ENCODE results near the gene BHLHE40.
A peak's percentile ranks its signal among the peaks of the same experiment; 100 is the strongest.

BHLHE40 gene

DNA sequence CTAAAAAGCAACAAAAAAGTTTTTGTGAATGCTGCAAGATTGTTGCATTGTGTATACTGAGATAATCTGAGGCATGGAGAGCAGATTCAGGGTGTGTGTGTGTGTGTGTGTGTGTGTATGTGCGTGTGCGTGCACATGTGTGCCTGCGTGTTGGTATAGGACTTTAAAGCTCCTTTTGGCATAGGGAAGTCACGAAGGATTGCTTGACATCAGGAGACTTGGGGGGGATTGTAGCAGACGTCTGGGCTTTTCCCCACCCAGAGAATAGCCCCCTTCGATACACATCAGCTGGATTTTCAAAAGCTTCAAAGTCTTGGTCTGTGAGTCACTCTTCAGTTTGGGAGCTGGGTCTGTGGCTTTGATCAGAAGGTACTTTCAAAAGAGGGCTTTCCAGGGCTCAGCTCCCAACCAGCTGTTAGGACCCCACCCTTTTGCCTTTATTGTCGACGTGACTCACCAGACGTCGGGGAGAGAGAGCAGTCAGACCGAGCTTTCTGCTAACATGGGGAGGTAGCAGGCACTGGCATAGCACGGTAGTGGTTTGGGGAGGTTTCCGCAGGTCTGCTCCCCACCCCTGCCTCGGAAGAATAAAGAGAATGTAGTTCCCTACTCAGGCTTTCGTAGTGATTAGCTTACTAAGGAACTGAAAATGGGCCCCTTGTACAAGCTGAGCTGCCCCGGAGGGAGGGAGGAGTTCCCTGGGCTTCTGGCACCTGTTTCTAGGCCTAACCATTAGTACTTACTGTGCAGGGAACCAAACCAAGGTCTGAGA is 4.7 kb downstream of the BHLHE40 start:
- Histone ChIP-seq H3K4me3 (peak overlapping the region; percentile 62), H3K27ac (peak overlapping the region; percentile 88 to 93)
- DNase-seq (ENCODE audit: low spot score), result no peak
- TF ChIP-seq, protein P1, sequence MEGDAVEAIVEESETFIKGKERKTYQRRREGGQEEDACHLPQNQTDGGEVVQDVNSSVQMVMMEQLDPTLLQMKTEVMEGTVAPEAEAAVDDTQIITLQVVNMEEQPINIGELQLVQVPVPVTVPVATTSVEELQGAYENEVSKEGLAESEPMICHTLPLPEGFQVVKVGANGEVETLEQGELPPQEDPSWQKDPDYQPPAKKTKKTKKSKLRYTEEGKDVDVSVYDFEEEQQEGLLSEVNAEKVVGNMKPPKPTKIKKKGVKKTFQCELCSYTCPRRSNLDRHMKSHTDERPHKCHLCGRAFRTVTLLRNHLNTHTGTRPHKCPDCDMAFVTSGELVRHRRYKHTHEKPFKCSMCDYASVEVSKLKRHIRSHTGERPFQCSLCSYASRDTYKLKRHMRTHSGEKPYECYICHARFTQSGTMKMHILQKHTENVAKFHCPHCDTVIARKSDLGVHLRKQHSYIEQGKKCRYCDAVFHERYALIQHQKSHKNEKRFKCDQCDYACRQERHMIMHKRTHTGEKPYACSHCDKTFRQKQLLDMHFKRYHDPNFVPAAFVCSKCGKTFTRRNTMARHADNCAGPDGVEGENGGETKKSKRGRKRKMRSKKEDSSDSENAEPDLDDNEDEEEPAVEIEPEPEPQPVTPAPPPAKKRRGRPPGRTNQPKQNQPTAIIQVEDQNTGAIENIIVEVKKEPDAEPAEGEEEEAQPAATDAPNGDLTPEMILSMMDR (IDR thresholded peaks at IDR 0.05), result no peak

DNA sequence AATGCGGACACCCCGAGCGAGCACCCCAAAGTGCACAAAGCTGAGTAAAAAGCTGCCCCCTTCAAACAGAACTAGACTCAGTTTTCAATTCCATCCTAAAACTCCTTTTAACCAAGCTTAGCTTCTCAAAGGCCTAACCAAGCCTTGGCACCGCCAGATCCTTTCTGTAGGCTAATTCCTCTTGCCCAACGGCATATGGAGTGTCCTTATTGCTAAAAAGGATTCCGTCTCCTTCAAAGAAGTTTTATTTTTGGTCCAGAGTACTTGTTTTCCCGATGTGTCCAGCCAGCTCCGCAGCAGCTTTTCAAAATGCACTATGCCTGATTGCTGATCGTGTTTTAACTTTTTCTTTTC is 5.3 kb downstream of the BHLHE40 start:
- H3K27ac ChIP-seq, result peak overlapping the region; percentile 88 to 93
- no peak for DNase-seq (ENCODE audit: low spot score)
- TF ChIP-seq, protein P1 (IDR thresholded peaks at IDR 0.05), result no peak
- H3K4me3 ChIP-seq, result peak overlapping the region; percentile 62

DNA sequence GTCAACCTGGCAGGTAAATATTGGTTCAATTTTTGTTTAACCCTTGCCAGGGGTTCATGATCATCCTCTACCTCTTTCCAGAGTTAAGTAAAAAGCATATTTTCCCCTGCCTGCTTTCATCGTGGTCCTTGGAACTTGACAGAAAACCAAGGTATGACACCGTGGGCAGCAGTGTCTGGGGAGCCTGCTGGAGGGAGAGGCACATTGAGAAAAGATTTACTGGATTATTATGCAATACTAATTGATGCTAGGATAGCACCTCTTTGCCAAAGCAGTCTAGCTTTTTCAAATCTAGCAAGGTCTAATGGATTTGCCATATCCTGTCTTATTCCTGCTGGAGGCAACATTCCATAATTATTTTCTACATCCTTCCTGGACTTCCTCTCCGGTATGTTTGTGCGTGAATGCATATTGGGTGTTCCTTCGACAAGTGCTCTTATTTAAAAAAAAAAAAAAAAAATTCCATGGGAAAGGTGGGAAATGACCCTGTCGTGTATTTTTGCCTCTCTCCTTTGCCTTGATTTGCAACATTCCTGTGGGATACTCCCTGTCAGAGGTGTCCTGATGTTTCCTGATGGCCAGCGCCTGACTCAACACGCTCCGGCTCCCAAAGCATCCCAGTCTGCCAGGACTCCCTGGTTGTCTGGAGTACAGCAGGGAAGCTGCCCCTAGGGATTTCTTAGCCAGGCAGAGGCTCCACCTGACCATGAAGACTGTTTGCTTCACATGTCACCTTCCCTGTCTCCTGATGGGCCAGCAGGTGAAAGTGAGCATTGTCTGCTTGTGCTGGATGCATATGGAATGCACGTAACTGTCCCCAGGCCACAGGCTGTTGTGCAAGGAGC is 6.3 kb downstream of the BHLHE40 start:
- TF ChIP-seq, protein P1 (IDR thresholded peaks at IDR 0.05), result no peak
- Histone ChIP-seq H3K27ac (peak overlapping the region; percentile 88 to 93), H3K4me3 (peak overlapping the region; percentile 27)
- no peak for DNase-seq (ENCODE audit: low spot score)

DNA sequence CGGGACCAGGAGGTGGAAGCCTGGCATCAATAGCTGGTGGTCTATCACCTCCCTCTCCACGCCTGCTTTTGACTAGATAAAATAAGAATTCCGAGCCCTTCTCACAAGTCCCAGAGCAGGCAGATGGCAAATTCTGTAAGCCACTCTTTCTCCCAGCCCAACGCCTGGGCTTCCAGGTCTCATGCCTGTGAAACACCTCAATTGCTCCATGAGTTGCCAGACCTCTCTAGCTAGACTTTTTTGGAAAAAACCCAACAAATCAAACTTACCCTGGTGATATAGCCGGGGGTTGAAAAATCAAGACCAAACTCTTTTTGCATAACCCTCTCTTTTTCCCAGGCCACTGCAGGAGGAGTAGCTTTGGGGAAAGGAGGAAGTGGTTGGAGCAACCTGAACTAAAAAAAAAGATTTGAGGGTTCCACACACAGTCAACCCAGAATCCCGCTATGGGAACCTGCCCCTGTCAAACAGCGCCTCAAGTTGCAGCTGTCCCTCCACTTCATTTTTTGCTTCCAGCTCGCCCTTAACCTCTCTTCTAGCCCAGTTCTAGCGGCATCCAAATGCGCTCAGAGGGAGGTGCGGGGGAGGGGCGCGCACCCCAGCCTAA is 7.0 kb downstream of the BHLHE40 start:
- DNase-seq (ENCODE audit: low spot score), result no peak
- Histone ChIP-seq H3K27ac (peak overlapping the region; percentile 88 to 93), H3K4me3 (peak overlapping the region; percentile 67)
- TF ChIP-seq, protein P1 (IDR thresholded peaks at IDR 0.05), result no peak

DNA sequence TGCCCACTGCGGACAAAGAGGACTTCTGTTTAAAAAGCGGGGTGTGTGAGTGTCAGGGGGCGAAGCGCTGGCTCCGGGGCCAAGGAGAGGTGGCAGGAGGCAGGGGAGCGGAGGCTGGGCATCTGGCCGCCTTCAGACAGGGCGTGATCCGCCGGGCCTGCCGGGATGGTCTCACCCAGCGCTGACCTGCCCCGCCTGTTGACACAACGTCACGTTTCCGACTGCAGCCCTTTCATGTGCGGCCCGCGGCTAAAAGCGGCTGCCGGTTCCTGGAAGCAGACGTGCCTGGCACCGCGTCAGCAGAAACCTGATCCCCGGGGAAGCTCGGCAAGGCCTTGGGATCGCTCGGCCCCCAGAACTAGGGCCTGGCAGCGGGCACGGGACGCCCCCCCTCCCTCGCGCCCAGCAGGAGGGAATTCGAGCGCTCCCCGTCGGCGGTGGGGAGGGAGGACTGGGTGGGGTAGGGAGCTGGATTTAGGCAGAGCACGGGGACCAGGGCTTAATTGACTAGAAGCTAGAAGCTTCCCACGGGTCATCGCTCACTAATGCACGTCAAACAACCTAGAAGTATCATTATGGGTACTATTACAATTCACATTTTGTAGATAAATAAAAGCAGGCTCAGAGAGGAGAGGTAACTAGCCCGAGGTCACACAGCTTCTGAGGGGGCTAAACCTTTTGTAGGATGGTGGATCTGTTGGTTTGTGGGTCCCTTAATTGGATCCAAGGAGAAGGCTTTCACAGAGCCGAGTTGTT is 7.7 kb downstream of the BHLHE40 start:
- DNase-seq (ENCODE audit: low spot score), result peak; percentile 99
- TF ChIP-seq, protein P1 (IDR thresholded peaks at IDR 0.05), result no peak
- Histone ChIP-seq H3K4me3 (peak overlapping the region; percentile 67), H3K27ac (peak overlapping the region; percentile 88 to 93)

DNA sequence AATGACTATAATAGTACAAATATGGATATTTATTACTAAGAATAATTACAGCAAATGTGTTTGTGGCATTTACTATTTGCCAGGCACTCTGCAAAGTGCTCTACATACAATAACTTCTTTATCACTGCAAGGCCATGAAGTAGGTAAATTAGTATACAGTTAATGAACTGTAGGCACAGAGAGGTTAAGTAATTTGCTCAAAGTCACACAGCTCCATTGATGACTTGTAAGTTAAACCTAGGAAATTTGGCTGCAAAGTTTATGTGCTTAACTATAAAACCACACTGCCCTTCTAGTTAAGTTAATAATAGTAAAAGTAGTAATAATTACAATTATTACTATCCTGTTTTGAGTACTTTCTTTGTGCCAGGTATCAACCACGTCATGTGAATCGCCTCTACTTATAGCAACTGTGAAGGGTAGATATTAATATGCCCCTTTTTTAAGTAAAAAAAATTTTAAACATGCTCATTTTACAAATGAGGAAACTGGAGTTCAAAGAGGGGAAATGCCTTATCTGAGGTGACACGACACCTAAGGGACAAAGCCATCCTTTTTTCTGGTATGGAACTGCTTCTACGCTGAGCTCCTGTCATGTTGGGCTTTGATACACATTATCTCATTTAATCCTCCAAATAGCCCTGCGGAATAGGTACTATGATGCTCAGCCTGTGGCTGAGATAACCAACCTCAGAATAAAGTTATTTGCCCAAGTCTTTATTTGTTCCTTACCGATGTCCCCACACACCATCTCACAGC is 8.5 kb downstream of the BHLHE40 start:
- Histone ChIP-seq H3K27ac (peak overlapping the region; percentile 88 to 93), H3K4me3 (peak overlapping the region; percentile 67)
- TF ChIP-seq, protein P1 (IDR thresholded peaks at IDR 0.05), result no peak
- DNase-seq (ENCODE audit: low spot score), result no peak

Data from coronary artery (tissue), 2 donors.